HG03135 (cell line): ENCODE results near the gene CCNL2.
"Not testable (repeated sequence)": the region's sequence is repeated elsewhere in the genome, so short reads cannot be mapped to it uniquely, and the experiment has no call there.

Experiments used
- ATAC-seq: cut with Tn5 transposase; IDR thresholded peaks from one replicate; pipeline ENCODE4 v1.9.1; 2021; ENCODE audit warnings: mild to moderate bottlenecking, moderate library complexity; ENCODE audit not compliant: unreplicated experiment

CCNL2 gene

GRCh38 chr1:1400576-1401456 is 1.7 kb upstream of the CCNL2 start:
- no peak for ATAC-seq

GRCh38 chr1:1399872-1400575 is 889 bp upstream of the CCNL2 start:
- ATAC-seq, result no peak

DNA sequence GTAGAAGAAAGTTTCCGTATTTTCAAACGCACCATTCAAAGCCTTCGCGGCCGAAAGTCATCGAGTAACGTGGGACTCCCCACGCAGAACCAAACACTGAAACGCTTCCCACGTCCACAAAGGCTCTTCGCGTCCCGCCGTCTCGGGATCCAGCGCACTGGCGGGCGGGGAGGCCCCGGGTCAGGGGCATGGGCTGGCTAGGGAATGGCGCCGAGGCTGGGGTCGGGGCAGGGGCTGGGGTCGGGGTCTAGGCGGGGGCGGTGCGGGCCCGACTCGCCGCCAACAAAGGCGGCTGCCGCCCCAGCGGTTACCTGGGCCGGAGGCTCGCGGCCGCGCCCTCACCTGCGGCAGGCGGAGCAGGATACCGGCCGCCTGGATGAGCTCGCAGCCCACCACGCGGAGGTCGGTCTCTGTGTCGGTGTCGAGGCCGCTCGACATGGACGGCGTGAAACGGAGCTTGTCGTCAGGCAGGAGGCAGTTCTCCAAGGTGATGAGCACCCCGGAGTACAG is 403 bp downstream of the CCNL2 start:
- no peak for ATAC-seq

DNA sequence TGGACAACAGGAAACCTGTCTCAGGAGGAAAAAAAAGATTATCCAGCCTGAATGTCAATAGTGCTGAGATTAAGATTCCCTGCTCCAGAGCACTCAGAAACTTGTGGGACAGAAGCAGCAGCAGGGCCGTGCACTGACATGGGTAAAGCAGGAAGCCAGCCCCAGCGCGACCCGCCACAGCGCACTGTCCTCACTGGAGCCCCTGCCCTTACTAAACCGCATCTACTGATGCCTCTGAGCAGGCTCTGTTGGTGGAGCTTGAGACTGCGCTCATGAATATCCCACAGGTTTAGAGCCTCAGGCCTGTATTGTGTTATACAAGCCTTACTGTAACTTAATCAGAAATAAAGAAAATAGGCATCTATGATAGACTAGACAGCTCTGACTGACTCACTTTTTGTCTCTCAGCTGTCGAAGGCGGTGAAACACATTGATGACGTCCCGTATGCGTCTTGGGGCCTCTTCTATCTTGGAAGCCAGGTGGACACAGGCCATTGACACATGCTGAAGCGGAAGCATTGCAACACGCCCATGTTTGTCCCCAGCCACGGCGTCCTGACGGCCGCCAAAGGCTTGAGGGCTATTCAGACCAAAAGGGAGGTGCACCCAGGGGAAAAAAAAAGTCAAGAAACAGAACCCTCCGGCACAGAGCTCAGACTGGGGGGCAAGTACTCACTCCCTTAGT is 1.2 kb downstream of the CCNL2 start:
- no peak for ATAC-seq

DNA sequence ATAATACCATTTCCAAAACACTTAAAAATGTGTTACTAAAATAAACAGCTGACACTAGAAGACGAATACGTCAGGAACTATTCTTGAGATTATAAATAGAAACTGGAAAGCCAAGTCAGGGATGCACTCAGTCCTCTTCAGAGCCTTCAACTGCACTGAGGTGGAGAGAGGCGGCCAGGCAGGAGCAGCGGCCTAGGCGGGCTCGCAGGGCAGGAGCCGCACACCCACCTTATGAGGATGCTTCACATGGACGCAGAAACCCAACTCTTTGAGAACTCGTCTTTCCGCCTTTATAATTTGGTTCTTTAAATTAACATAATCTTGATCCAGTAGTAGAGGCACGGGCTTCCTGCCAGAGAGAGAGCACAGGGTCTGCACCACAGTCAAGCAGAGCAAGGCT is 4.0 kb downstream of the CCNL2 start:
- ATAC-seq, result no peak

DNA sequence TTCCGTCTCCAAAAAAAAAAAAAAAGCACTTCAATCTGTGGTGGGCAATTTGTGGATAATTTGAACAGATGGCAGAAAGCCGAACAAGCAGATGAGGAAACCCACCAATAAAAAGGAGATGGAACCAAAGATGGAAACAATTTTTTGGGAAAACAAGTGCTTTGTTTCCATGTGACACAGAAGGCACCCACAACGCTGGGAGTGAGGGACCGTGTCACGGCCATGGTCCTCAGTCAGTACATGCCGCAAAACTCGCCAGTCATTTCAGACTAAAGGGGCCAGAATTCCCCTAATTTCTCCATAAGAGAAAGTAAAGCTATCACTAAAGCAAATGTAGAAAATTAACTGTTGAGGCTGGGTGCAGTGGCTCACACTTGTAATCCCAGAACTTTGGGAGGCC is 5.0 kb downstream of the CCNL2 start:
- no peak for ATAC-seq

- no peak for ATAC-seq
These were observed 5.7 kb downstream of the CCNL2 start for GRCh38 chr1:1393428-1393827.

- no peak for ATAC-seq
These were observed 6.1 kb downstream of the CCNL2 start for GRCh38 chr1:1393014-1393413.

DNA sequence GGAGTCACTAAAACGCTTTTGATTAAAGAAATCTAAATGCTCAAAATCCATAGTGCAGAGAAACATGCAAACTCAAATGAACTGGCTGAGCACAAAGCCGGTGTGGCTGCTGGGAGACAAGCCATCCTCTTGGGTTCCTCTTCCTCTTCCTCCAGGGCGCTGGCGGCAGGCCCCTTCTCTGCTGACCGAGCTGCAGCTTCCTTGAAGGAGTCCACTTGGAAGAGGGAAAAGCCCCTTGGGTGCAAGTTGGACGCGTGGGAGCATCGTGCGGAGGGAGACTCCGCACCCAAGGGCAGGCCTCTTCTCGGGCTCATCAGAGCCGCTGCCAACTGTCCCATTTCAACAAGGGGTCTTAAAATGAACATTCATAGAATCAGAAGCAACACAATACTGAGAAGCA is 7.9 kb downstream of the CCNL2 start:
- ATAC-seq, result no peak

DNA sequence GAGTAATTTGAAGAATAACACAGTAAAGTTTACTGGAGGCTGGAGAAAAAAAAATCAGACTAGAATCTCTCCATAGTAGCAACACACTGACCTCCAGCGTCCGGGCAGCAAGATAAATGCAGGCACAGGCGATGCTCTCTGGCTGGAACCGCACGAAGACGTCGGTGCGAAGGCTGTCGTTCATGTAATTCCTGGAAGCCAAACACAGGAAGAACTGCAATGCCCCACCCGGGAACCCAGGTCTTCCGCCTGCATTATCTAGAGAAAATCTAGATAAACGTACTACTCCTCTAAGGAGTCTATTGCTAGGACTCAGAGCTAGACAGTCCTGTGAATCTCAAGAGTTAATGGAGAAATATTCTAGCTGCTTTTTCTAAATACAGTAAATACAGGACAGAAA is 8.5 kb downstream of the CCNL2 start:
- ATAC-seq, result no peak

GRCh38 chr1:1388078-1388472 is 11.1 kb downstream of the CCNL2 start:
- no peak for ATAC-seq

- no peak for ATAC-seq
These were observed 11.7 kb downstream of the CCNL2 start for GRCh38 chr1:1387098-1388077.

GRCh38 chr1:1385931-1386330 is 13.2 kb downstream of the CCNL2 start:
- ATAC-seq, result no peak

DNA sequence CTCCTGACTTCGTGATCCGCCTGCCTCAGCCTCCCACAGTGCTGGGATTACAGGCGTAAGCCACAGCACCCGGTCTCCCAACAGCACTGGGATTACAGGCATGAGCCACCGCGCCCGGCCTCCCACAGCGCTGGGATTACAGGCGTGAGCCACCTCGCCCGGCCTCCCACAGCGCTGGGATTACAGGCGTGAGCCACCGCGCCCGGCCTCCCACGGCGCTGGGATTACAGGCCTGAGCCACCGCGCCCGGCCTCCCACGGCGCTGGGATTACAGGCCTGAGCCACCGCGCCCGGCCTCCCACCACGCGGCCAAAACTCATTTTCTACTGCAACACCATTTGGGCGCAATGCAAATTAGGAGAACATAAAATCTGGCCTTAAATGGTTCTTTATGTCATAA is 13.8 kb downstream of the CCNL2 start:
- ATAC-seq, result not testable (repeated sequence)

GRCh38 chr1:1381294-1381693 is 17.8 kb downstream of the CCNL2 start:
- ATAC-seq, result no peak

DNA sequence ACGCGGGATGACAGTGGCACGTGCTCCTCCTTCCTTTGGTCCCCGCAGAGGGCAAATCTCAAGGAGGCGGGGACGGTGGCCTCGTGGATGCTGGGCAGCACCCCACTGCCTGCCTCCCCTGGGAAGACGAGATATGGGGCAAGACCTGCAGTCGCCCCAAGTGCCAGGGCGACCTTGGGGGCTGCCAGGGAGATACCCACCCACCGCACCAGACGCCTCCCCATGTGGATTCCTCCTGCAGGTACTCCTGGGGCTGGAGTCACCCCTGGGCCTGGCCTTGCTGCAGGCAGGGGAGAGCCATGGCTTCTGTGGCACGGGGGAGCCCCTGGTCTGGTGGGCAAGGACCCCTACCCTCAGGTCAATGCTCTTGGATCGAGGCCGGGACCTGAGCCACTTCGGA is 18.3 kb downstream of the CCNL2 start:
- ATAC-seq, result no peak

- ATAC-seq, result no peak
These were observed 21.5 kb downstream of the CCNL2 start for GRCh38 chr1:1377540-1378205.

DNA sequence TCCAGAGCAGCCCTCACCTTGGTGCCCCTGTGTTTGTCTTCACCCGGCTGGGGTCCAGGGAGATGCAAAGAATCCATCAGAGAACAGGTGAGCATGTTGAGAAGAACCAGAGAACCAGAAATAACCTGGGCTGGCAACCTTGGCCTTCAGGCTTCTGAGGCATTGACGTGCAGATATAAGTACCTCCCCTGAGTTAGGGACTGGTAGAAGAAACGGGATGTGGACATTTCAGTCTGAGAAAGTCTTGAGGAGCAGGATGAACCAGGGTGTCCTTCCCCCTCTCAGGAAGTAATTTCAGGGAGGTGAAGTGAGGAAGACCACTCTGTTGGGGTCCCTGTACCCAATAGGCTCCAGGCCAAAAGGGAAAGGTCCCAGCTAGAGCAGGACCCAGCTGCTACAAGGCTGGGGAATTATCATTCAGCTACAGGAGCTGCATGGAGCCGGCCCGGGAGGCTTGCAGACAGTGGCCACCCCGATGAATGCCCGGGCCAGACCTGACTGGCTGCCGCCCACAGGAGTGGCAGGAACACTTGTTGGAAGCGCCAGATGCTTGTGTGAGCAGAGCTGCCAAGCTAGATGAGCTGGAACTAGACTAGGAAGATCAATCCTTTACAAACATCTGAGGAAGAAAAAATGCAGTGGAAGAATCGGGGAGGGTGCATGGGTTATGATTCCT is 22.4 kb downstream of the CCNL2 start:
- no peak for ATAC-seq

DNA sequence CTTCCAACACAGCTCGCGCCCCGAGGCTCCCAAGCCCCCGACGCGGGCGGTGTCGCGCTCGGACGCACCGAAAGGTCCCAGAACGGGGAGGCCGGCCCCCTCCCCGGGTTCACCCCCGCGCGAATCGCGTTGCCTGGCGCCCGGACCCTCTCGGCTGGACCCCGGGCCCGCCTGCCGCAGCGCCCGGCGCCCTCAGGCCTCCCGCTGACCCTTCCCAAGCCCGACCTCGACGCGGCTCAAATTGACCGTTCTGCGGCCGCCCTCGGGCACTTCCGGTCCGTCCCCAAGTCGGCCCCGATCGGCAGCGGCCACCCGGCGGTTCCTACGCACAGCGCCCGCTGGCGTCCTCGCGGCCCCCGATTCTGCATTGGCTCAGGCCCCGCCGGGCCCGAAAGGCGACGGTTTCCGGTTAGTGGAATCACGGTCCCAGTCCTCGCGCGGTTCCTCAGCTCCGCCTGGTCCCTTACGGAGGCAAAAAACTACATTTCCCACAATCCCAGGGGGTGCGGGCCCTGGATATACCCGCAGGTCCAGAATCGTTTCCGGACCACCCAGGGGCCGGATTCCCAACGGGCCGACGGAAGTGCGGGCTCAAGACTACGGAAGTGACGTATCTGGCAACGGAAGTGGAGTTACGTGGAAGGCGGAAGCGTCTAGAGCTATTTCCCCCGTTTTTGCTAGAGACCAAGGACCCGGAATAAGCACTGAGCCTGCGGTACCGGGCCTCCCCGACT is 24.0 kb downstream of the CCNL2 start, which contains the start of gene AURKAIP1:
AURKAIP1 (minus strand) TSS at position 279 of the 734 bp plus-strand sequence. CDS start 451 bp downstream, outside the sequence.
- peak; percentile 81 for ATAC-seq
